Right ventricle myocardium inferior (tissue), 1 donor: Measurements from ENCODE around the gene ZNF397. TPM values are rescaled to one million over a fixed set of nuclear protein-coding genes. Genes with fewer than 3 reads are reported as not detected.
A peak's percentile ranks its signal among the peaks of the same experiment; 100 is the strongest.

Experiments used
- ATAC-seq: fragments of 200-7000 bp; cut with Tn5 transposase; one replicate; pipeline ENCODE4 v1.9.1; 2020; ENCODE audit warnings: mild to moderate bottlenecking, moderate library complexity
- DNase-seq: peaks from one replicate; pipeline ENCODE4 v3.0.0; 2021; ENCODE audit errors: missing footprints
- intact Hi-C: fragments of 100-400 bp; cut with DNase I; formaldehyde crosslinking; loops from one replicate; pipeline ENCODE4 v1.11.0; 2022
- total RNA-seq: library from RNA; stranded (reverse); fragmentation: NEBNext Ultra II Directional; extraction: Animal tissue kit (Norgen Biotek cat#: 25700); gene quantifications from one replicate; pipeline ENCODE4 v1.2.1, GENCODE V29; 2021
- donor health status: DM: no; HTN: yes; CAD: no; lungs with severe emphysema.

Gene ZNF397
- total RNA-seq, 1 donor from 2014 or later = 15.5 TPM

DNA sequence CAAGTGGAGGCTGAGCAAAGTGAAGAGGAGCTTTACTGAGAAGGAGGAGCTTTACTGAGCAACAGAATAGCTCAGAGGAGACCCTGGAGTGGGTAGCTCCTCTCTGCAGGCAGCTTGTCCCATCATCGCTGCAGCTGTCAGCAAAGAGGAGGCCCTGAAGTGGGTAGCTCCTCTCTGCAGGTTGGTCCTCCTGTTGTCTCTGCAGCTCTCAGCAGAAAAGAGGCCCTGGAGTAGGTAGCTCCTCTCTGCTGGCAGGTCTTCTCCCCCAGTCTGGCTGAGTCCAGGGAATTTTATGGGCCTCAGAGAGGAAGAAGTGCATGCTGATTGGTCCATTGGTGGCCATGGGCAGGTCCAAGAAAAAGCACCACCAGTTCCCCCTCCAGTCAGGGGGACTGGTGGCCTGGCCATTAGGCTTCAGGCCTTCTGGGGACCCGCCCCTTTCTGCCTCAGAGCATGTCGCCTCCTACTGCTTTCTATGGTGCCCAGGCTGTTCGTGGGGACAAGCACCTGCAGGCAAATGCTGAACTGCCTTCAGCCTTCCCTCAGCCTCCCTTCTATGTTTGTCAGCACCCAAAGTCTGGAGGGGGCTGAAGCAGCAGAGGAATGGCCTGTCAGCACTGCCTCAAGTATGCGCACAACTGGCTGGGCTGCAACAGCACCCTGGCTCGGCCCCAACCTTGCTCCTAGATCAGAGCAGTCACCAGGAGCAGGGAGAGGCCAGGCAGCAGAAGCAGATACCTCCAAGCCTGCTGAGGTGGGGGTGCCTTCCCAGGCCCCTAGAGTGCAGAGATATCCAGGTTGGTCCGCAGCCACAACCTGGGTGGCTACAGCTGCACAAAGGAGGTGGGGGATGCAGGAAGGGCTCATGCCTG is 43.3 kb downstream of the ZNF397 start:
- intact Hi-C loops = no loop called here
- peak; percentile 43 for DNase-seq
- ATAC-seq = peak; percentile 54

DNA sequence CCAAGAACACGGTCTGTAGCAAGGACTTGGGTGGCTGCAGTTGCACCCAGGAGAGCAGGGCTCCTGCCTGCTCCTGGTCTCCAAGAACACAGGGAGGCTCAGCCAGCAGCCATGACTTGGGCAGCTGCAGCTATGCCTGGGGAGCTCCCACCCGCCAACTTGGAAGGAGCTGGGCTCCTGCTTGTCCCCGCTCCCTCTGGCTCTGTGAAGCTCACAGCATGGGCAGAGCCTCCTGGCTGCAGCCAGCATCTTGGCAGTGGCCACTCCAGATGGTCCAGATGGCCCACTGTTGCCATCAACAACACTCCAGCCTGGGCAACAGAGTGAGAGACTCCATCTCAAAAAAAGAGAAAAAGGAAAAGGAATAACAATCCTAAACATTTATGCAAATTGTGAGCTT is 44.0 kb downstream of the ZNF397 start:
- no peak for ATAC-seq
- intact Hi-C loops = no loop called here
- DNase-seq = no peak

GRCh38 chr18:35289293-35289692 is 48.5 kb downstream of the ZNF397 start:
- no peak for DNase-seq
- ATAC-seq = no peak
- intact Hi-C loops = no loop called here

DNA sequence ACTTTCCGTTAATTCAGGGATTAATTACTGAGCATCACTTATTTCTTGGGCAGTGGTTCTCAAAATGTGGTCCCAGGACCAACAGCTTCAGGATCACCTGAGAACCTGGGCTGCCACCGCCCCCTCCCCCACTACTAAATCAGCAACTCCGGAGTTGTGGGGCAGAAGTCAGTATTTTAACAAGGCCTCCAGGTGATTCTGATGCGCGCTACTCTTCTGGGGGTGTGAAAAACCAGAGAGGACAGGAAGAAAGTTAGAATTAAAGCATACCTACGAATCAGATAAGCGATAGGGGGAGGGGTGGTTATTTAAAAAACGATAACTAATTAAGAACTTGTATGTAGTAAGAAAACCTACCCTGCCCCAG is 48.9 kb downstream of the ZNF397 start:
- ATAC-seq = no peak
- intact Hi-C loops = loop anchor here (1.0 kb wide), 2 partner anchors 48 to 55 kb away; partner anchors contain the start of genes ZNF24 and ZNF397
- DNase-seq = peak; percentile 52

GRCh38 chr18:35290094-35290735 is 49.4 kb downstream of the ZNF397 start, which contains the start of gene ZSCAN30:
Gene ZSCAN30, minus strand, starts transcription at chr18:35290229. Its CDS starts 25,877 bp downstream, at chr18:35264352.
- peak; percentile 95 for DNase-seq
- intact Hi-C loops = loop anchor here (1.0 kb wide), 2 partner anchors 49 to 54 kb away; partner anchors contain the start of genes ZNF24 and ZNF397
- ATAC-seq = peak; percentile 99

DNA sequence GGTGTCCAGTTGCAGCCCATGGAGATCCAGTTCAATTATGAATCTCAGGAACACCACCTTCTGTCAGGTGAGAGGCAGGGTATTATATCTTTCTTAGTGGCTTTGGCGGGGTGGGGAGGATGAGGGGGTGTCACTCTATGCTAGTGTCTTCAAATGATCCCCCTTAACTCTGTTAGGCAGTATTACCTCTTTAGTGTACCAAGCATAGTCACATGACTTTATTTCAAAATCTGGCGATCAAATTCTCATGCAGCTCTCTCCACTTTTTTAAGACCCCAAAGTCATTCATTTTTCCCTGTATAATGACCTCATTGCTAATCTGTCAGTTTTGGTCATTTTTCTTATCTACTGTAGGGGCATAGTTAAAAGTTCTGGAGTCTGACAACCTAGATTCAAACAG is 50.3 kb downstream of the ZNF397 start:
- ATAC-seq (no peak), DNase-seq (no peak)
- intact Hi-C loops = no loop called here

- DNase-seq (no peak), ATAC-seq (no peak)
- intact Hi-C loops = no loop called here
These were observed 55.2 kb downstream of the ZNF397 start for GRCh38 chr18:35296060-35296459.

GRCh38 chr18:35303610-35304009 is 62.8 kb downstream of the ZNF397 start:
- intact Hi-C loops = no loop called here
- no peak for DNase-seq
- no peak for ATAC-seq

GRCh38 chr18:35306588-35307250 is 65.9 kb downstream of the ZNF397 start:
- intact Hi-C loops = no loop called here

More at GRCh38 chr18:35306588-35307250, 65.9 kb downstream of the ZNF397 start:
- ATAC-seq (no peak), DNase-seq (no peak)

Other genes with a start within 250 kb of the ZNF397 start
- 112 TPM for gene MAPRE2, start 199.6 kb upstream of the ZNF397 start, total RNA-seq
- gene ZSCAN30, start 49.2 kb downstream of the ZNF397 start, total RNA-seq = 9.5 TPM
- gene ZNF24, start 103.4 kb downstream of the ZNF397 start, total RNA-seq = 50.2 TPM
- gene ZNF396, start 136.3 kb downstream of the ZNF397 start, total RNA-seq = 0.70 TPM